NCI-H69 (cell line): ENCODE measurements around the gene NPAS4.
"Not testable (repeated sequence)": the region's sequence is repeated elsewhere in the genome, so short reads cannot be mapped to it uniquely, and the experiment has no call there.

Experiments used
- DNase-seq: peaks from one replicate; lab custom pipeline; 2025; lab: John Stamatoyannopoulos, UW

Gene NPAS4

GRCh38 chr11:66454828-66455227 is 34.0 kb downstream of the NPAS4 start:
- DNase-seq = no peak

GRCh38 chr11:66457826-66458225 is 37.0 kb downstream of the NPAS4 start:
- no peak for DNase-seq

GRCh38 chr11:66459138-66459778 is 38.4 kb downstream of the NPAS4 start:
- no peak for DNase-seq

- DNase-seq = no peak
These were observed 41.2 kb downstream of the NPAS4 start for GRCh38 chr11:66462010-66462409.

GRCh38 chr11:66462911-66463310 is 42.1 kb downstream of the NPAS4 start:
- no peak for DNase-seq

GRCh38 chr11:66464116-66464515 is 43.3 kb downstream of the NPAS4 start:
- not testable (repeated sequence) for DNase-seq

GRCh38 chr11:66464916-66465315 is 44.1 kb downstream of the NPAS4 start:
- DNase-seq = no peak

- DNase-seq = no peak
These were observed 44.8 kb downstream of the NPAS4 start for GRCh38 chr11:66465373-66466224.

- peak; percentile 96 for DNase-seq
These were observed 45.6 kb downstream of the NPAS4 start, which contains the start of gene PELI3 for GRCh38 chr11:66466225-66467033. Gene PELI3, plus strand, starts transcription at chr11:66466905. Its CDS starts 1,224 bp downstream, at chr11:66468129.

- peak; percentile 66 for DNase-seq
These were observed 46.3 kb downstream of the NPAS4 start for GRCh38 chr11:66467034-66467659.

GRCh38 chr11:66467756-66468155 is 46.9 kb downstream of the NPAS4 start:
- DNase-seq = peak; percentile 68

GRCh38 chr11:66468691-66469090 is 47.9 kb downstream of the NPAS4 start:
- DNase-seq = no peak

- DNase-seq = no peak
These were observed 48.6 kb downstream of the NPAS4 start for GRCh38 chr11:66469441-66469840.

- DNase-seq = peak; percentile 39
These were observed 49.2 kb downstream of the NPAS4 start for GRCh38 chr11:66470015-66470414.

GRCh38 chr11:66471142-66471541 is 50.3 kb downstream of the NPAS4 start:
- DNase-seq = no peak

- DNase-seq = no peak
These were observed 51.2 kb downstream of the NPAS4 start for GRCh38 chr11:66472054-66472453.

- no peak for DNase-seq
These were observed 52.3 kb downstream of the NPAS4 start for GRCh38 chr11:66473167-66473566.

- DNase-seq = no peak
These were observed 53.0 kb downstream of the NPAS4 start for GRCh38 chr11:66473608-66474515.

GRCh38 chr11:66475349-66476172 is 54.7 kb downstream of the NPAS4 start:
- DNase-seq = no peak
